COLO829 (cell line): ENCODE results near the gene SLC24A4.

ENCODE experiments used
- DNase-seq: peaks from one replicate; pipeline ENCODE4 v3.0.0; 2012; ENCODE audit warnings: low spot score

The SLC24A4 gene, protein sequence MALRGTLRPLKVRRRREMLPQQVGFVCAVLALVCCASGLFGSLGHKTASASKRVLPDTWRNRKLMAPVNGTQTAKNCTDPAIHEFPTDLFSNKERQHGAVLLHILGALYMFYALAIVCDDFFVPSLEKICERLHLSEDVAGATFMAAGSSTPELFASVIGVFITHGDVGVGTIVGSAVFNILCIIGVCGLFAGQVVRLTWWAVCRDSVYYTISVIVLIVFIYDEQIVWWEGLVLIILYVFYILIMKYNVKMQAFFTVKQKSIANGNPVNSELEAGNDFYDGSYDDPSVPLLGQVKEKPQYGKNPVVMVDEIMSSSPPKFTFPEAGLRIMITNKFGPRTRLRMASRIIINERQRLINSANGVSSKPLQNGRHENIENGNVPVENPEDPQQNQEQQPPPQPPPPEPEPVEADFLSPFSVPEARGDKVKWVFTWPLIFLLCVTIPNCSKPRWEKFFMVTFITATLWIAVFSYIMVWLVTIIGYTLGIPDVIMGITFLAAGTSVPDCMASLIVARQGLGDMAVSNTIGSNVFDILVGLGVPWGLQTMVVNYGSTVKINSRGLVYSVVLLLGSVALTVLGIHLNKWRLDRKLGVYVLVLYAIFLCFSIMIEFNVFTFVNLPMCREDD

DNA sequence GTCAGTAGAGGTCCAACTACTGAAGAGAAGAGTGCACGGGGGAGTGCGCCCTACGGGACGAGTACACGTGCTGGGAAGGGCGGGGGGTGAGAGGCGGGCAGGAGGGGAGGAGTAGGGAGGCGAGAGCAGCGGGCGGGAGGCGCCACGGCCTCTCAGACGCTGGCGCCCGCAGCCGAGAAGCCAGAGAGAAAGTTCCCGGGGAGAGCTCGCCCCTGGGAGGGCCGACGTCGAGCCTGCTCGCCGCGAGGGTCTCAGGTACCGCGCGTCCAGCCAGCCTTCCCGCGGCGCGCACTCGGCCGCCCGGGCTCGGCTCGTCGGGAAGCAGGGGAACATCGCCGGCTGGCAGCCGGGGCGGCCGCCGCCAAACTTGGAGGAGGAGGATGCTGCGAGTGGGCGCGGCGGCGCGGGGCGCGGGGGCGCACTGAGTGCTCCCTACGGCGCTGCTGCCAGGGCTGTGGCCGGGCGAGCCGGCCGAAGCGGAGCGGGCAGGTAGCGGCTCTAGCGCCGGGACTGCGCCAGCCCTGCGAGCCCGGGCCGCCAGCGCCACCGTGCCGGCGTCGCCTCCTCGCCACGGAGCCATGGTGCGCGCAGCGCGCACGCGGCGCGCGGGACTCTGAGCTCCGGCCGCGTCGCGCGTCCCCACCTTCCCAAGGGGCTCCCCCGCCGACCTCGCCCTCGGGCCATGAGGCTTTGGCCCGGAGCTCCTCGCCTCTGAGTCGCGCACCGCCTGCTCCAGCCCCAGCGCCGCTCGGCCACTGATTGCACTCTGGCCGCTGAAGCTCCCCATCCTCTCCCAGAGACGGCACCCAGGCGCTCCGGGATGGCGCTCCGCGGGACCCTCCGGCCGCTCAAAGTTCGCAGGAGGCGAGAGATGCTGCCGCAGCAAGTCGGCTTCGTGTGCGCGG is at the start of gene SLC24A4:
TSS of gene SLC24A4 (plus strand) at position 155 of the 905 bp plus-strand sequence. CDS start at position 821, 666 bp downstream.
- no peak for DNase-seq

- DNase-seq, result no peak
Observed at GRCh38 chr14:92273166-92273565, 49.8 kb upstream of the SLC24A4 start.

DNA sequence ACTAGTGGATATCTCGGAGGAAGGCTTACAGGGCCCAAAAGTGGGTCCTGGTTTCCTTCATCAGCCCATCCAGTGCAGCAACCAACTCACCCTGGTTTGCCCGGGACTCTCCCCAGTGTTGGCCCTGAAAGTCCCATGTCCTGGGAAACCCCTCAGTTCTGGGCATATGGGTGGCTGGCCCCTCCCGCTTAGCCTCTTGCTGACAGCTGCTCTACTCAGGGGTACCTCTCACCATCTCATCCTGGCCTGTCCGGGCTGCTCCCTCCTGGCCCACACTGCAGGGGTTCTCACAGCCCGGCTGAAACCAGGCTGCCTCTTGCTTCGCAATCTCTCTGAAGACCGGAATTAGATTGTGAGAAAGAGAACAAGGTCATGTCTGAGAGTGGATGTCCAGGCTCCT is 48.9 kb upstream of the SLC24A4 start:
- DNase-seq, result no peak

DNA sequence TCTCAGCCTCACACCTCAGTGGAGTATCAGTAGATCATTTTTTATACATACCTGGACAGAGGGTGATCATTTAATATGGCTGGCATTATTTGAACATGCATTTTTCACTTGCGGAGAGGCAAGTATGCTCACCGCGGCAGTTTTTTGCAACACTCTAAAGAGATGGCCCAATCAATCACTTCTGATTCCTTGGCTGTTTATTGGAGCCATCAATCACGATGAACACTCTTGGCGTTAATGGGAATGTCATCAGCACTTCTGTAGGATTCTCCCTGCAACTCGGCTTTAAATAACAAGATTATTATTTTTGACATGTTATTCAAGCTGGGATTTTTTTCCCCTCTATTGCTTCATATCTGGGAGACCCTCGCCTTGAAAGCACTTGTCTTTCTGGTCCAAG is 46.9 kb upstream of the SLC24A4 start:
- no peak for DNase-seq

- no peak for DNase-seq
Observed at GRCh38 chr14:92277031-92277430, 45.9 kb upstream of the SLC24A4 start.

GRCh38 chr14:92280554-92281262 is 42.3 kb upstream of the SLC24A4 start:
- DNase-seq, result no peak

DNA sequence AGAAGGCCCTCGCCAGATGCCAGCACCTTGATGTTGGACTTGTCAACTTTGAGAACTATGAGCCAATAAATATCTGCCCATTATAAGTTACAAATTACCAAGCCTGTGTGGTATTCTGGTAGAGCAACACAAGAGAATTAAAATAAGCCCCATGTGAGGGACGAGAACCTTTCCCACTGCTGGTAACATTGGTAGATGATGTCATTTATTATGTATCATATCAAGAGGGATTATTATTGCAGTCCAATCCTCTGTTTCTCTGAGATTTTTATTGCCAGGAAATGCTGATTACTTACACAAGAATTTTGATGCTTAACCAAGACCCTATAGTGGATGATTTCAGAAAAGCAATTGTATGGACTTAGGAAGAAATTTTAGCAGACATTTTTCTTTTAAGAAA is 40.3 kb upstream of the SLC24A4 start:
- DNase-seq, result no peak

- no peak for DNase-seq
Observed at GRCh38 chr14:92285311-92285710, 37.7 kb upstream of the SLC24A4 start.

DNA sequence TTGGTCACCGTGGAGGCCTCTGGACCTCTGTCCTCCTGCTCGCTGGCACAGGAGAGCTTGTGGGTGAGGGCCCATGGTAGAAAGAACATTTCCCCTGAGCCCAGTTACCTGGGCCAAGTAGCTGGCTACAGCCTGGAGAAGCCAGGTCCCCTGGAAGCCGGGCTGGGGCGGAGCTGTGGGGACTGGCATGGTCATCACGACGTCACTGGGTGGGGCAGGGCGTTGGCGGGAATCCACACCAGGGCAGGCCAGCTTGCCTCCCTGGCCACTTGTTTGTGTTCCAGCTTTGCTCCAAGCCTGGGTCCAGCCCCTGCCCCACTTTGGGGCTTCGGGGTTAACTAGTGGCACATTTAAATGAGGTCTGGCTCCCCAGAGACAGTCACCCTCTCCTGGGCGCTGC is 35.0 kb upstream of the SLC24A4 start:
- no peak for DNase-seq

- no peak for DNase-seq
Observed at GRCh38 chr14:92288994-92289660, 33.8 kb upstream of the SLC24A4 start.

GRCh38 chr14:92292673-92293072 is 30.3 kb upstream of the SLC24A4 start:
- no peak for DNase-seq

- no peak for DNase-seq
Observed at GRCh38 chr14:92294506-92294905, 28.5 kb upstream of the SLC24A4 start.

GRCh38 chr14:92297818-92298595 is 25.0 kb upstream of the SLC24A4 start:
- DNase-seq, result peak; percentile 84

GRCh38 chr14:92302481-92302880 is 20.5 kb upstream of the SLC24A4 start:
- no peak for DNase-seq

DNA sequence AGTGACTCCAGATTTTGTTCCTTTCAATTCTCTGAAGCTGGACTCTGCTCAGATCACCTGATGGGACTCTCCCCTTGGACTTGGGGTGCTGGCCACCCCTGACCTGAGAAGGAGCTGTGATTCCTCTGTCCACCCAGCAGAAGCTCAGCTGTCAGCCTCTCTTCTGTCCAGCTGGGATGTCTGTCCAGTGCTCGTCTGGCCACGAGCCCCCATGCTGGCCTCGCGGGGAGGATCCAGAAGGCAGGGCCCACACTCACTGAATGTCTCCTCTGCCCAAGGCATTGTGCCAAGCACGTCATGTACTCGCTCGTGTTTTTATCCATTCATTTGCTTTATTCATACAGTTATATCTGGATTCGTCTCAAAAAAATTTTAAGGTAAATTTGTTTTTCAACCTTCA is 14.2 kb upstream of the SLC24A4 start:
- DNase-seq, result no peak

DNA sequence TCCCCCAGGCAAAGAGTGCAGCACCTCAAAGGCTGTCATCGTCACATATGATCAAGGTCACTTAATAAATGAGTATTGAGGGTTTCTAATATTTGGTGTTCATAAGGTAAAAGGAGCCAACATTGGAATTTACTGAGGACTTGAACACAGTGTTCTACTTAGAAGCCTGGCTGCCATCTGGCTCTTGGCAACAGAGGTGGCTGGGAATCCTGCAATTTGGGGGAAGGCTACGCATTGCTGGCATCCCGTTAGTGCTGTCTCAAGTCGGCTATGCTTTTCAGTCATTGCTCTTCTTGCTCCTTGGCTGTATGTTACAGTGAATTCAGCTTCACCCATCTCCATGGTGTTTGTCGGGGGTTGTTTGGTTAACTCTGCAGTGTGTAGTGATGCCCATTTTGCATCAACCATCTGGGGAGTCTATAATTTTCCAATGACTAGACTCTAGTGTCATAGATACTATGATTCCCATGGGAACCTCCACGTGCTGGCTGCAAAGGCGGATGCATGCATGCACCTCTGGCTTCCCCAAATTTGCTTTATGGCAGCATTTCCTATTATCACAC is 12.9 kb upstream of the SLC24A4 start:
- DNase-seq, result no peak

DNA sequence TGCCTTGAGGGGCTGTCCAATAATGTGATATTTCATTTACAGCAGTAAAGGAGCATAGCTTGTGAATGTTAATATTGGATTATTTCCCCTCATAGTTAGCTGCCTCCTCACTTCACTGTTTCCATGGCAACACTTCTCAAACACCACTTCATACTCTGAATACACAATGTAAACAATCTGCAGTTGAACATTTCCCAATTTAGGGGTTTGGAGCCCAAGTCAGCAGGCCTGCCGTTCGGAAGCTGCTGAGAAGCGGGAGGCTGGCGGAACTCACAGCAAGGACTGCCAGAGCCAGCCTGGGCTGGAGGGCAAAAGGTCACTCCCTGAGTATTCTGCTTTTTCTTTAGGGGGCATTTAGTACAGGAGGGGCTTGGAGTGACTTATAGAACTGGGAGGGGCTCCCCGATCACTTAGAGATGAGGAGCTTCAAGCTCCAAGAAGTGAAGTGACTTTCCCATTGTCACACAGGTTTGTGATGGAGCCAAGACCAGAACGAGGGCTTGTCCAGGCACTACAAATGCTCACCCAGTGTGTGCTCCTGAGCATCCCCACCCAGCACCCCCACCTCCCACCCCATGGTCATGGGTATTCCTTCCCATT is 12.1 kb upstream of the SLC24A4 start:
- no peak for DNase-seq

GRCh38 chr14:92314182-92314581 is 8.8 kb upstream of the SLC24A4 start:
- DNase-seq, result no peak

DNA sequence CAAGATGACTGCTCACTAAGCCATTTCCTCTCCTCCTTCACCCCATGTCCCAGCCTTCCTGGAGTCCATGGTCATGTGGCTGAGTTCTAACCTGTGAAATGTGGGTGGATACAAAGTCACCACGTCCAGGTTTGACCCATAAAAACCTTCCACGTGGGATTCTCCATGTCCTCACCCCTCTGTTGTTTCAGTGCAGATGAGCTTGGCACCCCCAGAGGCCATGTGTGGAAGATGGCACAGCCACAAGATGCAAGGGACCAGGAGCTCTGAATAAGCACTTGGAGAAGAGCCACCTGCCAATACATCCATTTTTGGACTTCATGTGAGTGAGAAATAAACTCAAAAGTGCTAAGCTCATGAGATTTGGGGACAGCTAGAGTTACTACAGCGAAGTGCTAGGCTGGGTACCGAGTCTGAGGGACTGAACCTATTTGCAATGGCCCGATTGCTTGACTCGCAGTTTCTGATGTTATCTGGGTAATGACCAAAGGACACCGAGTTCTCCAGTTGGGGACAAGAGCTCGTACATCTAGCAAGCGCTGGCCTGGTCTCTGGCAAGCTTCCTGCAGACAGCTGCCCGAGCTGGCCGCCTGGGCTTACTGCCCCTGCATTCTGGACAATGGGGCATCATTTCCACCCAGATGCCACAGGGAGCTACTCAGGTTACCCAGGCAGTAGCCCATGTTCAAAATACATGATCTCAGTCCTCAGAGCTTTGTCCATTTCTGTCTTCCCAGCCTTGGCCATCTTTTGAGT is 7.7 kb upstream of the SLC24A4 start:
- no peak for DNase-seq
